Measurements from ENCODE around the gene SGSM2. TPM values are rescaled to one million over a fixed set of nuclear protein-coding genes. Genes with fewer than 3 reads are reported as not detected.

Gene SGSM2
- total RNA-seq, 2 donors from 2014 or later: 20.9 to 31.4 TPM

- no peak for TF ChIP-seq CTCF (IDR thresholded peaks at IDR 0.05)
- peaks cover 0 to 32% of the 10 kb centered on the region in 2 donors for H3K4me1 ChIP-seq
- H3K9me3 ChIP-seq: no peaks in the 10 kb centered on the region
- H3K4me3 ChIP-seq: no peak overlapping the region
- H3K36me3 ChIP-seq: peaks cover 23% of the 10 kb centered on the region
- H3K27me3 ChIP-seq: no peaks in the 10 kb centered on the region
- no peak for DNase-seq (ENCODE audit: low spot score)
- H3K27ac ChIP-seq: no peak overlapping the region
These were observed 48.2 kb downstream of the SGSM2 start for GRCh38 chr17:2385240-2386210.

- no peak overlapping the region for H3K4me3 ChIP-seq
- no peak for DNase-seq (ENCODE audit: low spot score)
- H3K27me3 ChIP-seq: no peaks in the 10 kb centered on the region
- H3K27ac ChIP-seq: no peak overlapping the region
- no peaks in the 10 kb centered on the region for H3K9me3 ChIP-seq
- TF ChIP-seq CTCF (IDR thresholded peaks at IDR 0.05): no peak
- H3K4me1 ChIP-seq: peaks cover 0 to 42% of the 10 kb centered on the region in 2 donors
- H3K36me3 ChIP-seq: peaks cover 23% of the 10 kb centered on the region
These were observed 49.2 kb downstream of the SGSM2 start for GRCh38 chr17:2386400-2387085.

- H3K27me3 ChIP-seq: no peaks in the 10 kb centered on the region
- H3K4me3 ChIP-seq: no peak overlapping the region
- DNase-seq (ENCODE audit: low spot score): no peak
- peaks cover 0 to 48% of the 10 kb centered on the region in 2 donors for H3K4me1 ChIP-seq
- no peak for TF ChIP-seq CTCF (IDR thresholded peaks at IDR 0.05)
- no peaks in the 10 kb centered on the region for H3K9me3 ChIP-seq
- peaks cover 23% of the 10 kb centered on the region for H3K36me3 ChIP-seq
- H3K27ac ChIP-seq: no peak overlapping the region
These were observed 50.1 kb downstream of the SGSM2 start for GRCh38 chr17:2387086-2388019.

- no peaks in the 10 kb centered on the region for H3K27me3 ChIP-seq
- H3K27ac ChIP-seq: no peak overlapping the region
- no peaks in the 10 kb centered on the region for H3K9me3 ChIP-seq
- DNase-seq (ENCODE audit: low spot score): no peak
- no peak overlapping the region for H3K4me3 ChIP-seq
- peaks cover 23% of the 10 kb centered on the region for H3K36me3 ChIP-seq
- peaks cover 0 to 40% of the 10 kb centered on the region in 2 donors for H3K4me1 ChIP-seq
- no peak for TF ChIP-seq CTCF (IDR thresholded peaks at IDR 0.05)
These were observed 50.9 kb downstream of the SGSM2 start for GRCh38 chr17:2388020-2388682.

GRCh38 chr17:2388683-2389055 is 51.4 kb downstream of the SGSM2 start:
- H3K27me3 ChIP-seq: no peaks in the 10 kb centered on the region
- peaks cover 0 to 40% of the 10 kb centered on the region in 2 donors for H3K4me1 ChIP-seq
- no peak overlapping the region for H3K4me3 ChIP-seq
- no peak for TF ChIP-seq CTCF (IDR thresholded peaks at IDR 0.05)
- peaks cover 23% of the 10 kb centered on the region for H3K36me3 ChIP-seq
- no peaks in the 10 kb centered on the region for H3K9me3 ChIP-seq
- DNase-seq (ENCODE audit: low spot score): no peak
- H3K27ac ChIP-seq: no peak overlapping the region

Measured in right atrium auricular region (tissue), 2 donors.